Vagina (tissue), 2 donors: ENCODE measurements around the gene PHTF2.

ENCODE experiments used
- POLR2A ChIP-seq, 2 donors: fragments of 450-650 bp; IDR thresholded peaks; one replicate each; pipeline ENCODE4 v1.6.1; 2017; ENCODE audit warnings: antibody characterized with exemption in 2 of 2, mild to moderate bottlenecking in 2 of 2, moderate library complexity in 2 of 2
- POLR2AphosphoS5 ChIP-seq, 2 donors: sonication (generic); formaldehyde crosslinking; IDR thresholded peaks; one replicate each; pipeline ENCODE4 v1.9.0; 2017; ENCODE audit warnings: antibody characterized with exemption in 2 of 2, mild to moderate bottlenecking in 2 of 2, low read depth in 1 of 2; ENCODE audit not compliant: insufficient read depth in 1 of 2

- TF ChIP-seq POLR2A (IDR thresholded peaks at IDR 0.05) (no peak), POLR2AphosphoS5 (IDR thresholded peaks at IDR 0.05; ENCODE audit: insufficient read depth in 1 of 2, low read depth in 1 of 2) (no peak)
Observed at GRCh38 chr7:77930496-77930895, 131.9 kb downstream of the PHTF2 start.
